Measurements from ENCODE around the gene ZSCAN16.

GRCh38 chr6:28107506-28107905 lies 16.9 kb upstream of the ZSCAN16 start:
- TF ChIP-seq, protein P1, sequence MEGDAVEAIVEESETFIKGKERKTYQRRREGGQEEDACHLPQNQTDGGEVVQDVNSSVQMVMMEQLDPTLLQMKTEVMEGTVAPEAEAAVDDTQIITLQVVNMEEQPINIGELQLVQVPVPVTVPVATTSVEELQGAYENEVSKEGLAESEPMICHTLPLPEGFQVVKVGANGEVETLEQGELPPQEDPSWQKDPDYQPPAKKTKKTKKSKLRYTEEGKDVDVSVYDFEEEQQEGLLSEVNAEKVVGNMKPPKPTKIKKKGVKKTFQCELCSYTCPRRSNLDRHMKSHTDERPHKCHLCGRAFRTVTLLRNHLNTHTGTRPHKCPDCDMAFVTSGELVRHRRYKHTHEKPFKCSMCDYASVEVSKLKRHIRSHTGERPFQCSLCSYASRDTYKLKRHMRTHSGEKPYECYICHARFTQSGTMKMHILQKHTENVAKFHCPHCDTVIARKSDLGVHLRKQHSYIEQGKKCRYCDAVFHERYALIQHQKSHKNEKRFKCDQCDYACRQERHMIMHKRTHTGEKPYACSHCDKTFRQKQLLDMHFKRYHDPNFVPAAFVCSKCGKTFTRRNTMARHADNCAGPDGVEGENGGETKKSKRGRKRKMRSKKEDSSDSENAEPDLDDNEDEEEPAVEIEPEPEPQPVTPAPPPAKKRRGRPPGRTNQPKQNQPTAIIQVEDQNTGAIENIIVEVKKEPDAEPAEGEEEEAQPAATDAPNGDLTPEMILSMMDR (IDR thresholded peaks at IDR 0.05; ENCODE audit: low read length): no peak
- TF ChIP-seq EZH2 (IDR thresholded peaks at IDR 0.05; ENCODE audit: borderline replicate concordance, low read length): no peak
